GM12878 (cell line): Measurements from ENCODE around the gene HMOX2.

Source experiments
- CREB1 ChIP-seq: IDR thresholded peaks from 2 replicates; pipeline ENCODE4 v1.6.1; 2012; ENCODE audit warnings: low read depth, mild to moderate bottlenecking, inconsistent platforms
- EZH2 ChIP-seq: IDR thresholded peaks from 2 replicates; pipeline ENCODE4 v1.6.1; 2012; ENCODE audit warnings: low read depth, mild to moderate bottlenecking, control low read depth, inconsistent platforms, low read length, borderline replicate concordance; ENCODE audit not compliant: control insufficient read depth
- NR2F1 ChIP-seq: fragments of 450-650 bp; conservative IDR thresholded peaks from 2 replicates; pipeline ENCODE4 v1.6.1; 2017; ENCODE audit warnings: mild to moderate bottlenecking
- RAD51 ChIP-seq: fragments of 450-650 bp; IDR thresholded peaks from 2 replicates; pipeline ENCODE4 v1.6.1; 2016; ENCODE audit warnings: moderate library complexity, mild to moderate bottlenecking, inconsistent platforms
- RCOR1 ChIP-seq: conservative IDR thresholded peaks from 2 replicates; pipeline ENCODE4 v1.6.1; 2012; ENCODE audit warnings: low read depth, low read length, improper control_type of control experiment
- SMAD1 ChIP-seq: fragments of 450-650 bp; IDR thresholded peaks from 2 replicates; pipeline ENCODE4 v1.6.1; 2018; ENCODE audit warnings: mild to moderate bottlenecking, low read depth; ENCODE audit not compliant: partially characterized antibody
- TF ChIP-seq, protein P1 (sequence below): fragments of 150-350 bp; IDR thresholded peaks from 2 replicates; pipeline ENCODE4 v1.6.1; 2016; ENCODE audit warnings: low read depth, low read length
- TF ChIP-seq, protein P2 (sequence below), 3 experiments: IDR thresholded peaks in 2 of 3; conservative IDR thresholded peaks in 1 of 3; 2 replicates each; pipeline ENCODE4 v1.5.1; 2011; ENCODE audit warnings: low read depth in 3 of 3, low read length in 3 of 3, mild to moderate bottlenecking in 3 of 3, control low read depth in 2 of 3, moderate library complexity in 2 of 3, inconsistent platforms in 1 of 3, mixed read lengths in 1 of 3; ENCODE audit not compliant: control insufficient read depth in 2 of 3, insufficient read depth in 1 of 3; ENCODE audit errors: extremely low read depth in 1 of 3

DNA sequence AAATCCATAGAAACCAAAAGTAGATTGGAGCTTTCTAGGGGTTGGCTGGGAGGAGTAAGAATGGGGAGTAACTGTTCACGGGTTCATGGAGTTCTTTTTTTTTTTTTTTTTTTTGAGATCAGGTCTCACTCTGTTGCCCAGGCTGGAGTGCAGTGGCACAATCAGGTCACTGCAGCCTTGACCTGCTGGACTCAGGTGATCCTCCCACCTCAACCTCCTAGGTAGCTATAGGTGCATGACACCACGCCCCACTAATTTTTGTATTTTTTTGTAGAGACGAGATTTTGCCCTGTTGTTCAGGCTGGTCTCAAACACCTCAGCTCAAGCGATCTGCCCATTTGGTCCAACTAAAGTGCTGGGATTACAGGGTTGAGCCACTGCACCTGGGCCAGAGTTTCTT is 3.3 kb upstream of the HMOX2 start:
- TF ChIP-seq EZH2 (no peak), SMAD1 (no peak), RCOR1 (no peak), CREB1 (no peak), NR2F1 (no peak), RAD51 (no peak)
- TF ChIP-seq, protein P1, sequence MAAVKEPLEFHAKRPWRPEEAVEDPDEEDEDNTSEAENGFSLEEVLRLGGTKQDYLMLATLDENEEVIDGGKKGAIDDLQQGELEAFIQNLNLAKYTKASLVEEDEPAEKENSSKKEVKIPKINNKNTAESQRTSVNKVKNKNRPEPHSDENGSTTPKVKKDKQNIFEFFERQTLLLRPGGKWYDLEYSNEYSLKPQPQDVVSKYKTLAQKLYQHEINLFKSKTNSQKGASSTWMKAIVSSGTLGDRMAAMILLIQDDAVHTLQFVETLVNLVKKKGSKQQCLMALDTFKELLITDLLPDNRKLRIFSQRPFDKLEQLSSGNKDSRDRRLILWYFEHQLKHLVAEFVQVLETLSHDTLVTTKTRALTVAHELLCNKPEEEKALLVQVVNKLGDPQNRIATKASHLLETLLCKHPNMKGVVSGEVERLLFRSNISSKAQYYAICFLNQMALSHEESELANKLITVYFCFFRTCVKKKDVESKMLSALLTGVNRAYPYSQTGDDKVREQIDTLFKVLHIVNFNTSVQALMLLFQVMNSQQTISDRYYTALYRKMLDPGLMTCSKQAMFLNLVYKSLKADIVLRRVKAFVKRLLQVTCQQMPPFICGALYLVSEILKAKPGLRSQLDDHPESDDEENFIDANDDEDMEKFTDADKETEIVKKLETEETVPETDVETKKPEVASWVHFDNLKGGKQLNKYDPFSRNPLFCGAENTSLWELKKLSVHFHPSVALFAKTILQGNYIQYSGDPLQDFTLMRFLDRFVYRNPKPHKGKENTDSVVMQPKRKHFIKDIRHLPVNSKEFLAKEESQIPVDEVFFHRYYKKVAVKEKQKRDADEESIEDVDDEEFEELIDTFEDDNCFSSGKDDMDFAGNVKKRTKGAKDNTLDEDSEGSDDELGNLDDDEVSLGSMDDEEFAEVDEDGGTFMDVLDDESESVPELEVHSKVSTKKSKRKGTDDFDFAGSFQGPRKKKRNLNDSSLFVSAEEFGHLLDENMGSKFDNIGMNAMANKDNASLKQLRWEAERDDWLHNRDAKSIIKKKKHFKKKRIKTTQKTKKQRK: no peak
- TF ChIP-seq, protein P2, sequence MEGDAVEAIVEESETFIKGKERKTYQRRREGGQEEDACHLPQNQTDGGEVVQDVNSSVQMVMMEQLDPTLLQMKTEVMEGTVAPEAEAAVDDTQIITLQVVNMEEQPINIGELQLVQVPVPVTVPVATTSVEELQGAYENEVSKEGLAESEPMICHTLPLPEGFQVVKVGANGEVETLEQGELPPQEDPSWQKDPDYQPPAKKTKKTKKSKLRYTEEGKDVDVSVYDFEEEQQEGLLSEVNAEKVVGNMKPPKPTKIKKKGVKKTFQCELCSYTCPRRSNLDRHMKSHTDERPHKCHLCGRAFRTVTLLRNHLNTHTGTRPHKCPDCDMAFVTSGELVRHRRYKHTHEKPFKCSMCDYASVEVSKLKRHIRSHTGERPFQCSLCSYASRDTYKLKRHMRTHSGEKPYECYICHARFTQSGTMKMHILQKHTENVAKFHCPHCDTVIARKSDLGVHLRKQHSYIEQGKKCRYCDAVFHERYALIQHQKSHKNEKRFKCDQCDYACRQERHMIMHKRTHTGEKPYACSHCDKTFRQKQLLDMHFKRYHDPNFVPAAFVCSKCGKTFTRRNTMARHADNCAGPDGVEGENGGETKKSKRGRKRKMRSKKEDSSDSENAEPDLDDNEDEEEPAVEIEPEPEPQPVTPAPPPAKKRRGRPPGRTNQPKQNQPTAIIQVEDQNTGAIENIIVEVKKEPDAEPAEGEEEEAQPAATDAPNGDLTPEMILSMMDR (IDR thresholded peaks at IDR 0.05 in 2 of 3, conservative IDR thresholded peaks at IDR 0.05 in 1 of 3; ENCODE audit: control insufficient read depth in 2 of 3, extremely low read depth in 1 of 3, insufficient read depth in 1 of 3, low read depth in 3 of 3, low read length in 3 of 3): no peak
